ENCODE data around the gene HOXB4.

The HOXB4 gene

DNA sequence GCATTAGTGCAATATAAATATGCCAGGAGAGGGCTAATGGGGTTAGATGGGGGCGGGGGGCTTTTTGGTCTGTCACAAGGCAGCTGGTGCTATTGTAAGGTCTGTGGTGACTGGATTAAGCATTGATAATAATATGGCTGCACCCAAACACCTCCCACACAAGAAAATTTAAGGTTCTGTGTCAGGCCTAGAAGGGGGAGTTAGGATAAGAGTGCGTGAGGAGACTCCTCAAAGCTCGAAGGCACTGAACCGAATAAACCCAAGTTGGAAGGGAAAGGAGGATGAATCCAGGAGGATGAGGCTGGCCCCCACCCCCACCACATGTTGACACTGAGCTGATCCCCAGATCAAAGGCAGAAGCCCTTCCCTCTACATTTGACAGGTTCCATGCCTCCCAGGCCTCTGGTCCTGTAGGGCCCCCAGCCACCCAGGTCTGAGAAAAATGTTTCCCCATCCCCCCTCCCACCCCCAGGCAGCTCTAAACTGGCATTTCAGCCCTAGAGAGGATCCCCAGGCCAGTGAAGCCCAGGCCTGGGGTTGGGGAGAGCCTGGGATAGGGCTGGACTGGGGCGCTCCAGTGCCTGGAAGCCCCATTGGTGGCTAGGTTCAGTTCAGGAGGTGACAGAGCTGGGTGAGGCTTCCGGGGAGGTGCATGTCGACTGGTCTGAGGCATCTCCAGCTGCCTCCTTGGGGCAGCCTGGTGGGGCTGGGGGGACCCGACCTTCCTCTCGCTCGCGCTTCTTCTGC, 49.0 kb downstream of the HOXB4 start:
- no peak for DNase-seq (ENCODE audit: low read depth)

DNA sequence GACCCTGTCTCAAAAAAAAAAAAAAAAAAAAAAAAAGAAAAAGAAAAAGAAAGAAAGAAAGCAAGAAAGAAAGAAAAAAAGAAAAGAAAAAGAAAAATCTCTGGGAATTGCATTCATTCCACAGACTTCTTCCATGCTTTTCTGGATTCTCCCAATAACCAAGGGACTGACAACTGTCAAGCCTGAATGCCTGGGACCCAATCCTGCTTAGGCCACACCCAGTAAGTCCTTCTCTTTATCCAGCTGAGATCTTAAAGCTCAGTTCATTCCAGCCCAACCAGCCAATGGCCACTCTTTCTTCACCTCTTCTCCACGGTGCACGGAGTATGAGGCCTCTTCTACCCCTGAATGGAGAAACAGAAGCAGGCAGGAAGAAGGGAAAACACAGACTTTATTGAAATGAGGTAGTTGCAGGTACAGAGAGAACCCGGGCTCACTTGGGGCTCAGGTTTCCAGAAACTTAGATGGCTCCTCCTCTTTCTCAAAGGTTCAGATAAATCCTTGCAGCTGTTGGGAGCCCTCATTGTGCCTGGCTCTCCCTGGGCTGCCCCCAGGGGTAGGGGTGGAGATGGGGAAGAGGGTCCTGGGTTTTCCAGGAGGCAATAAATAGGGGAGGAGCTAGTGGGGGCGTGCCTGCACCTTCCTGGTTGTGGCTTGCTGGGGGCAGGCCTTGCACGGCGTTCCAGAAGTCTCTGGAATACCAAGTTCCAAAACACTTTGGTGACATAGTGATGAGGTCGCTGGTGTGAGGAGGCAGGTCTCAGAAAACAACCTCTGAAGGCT, 49.8 kb downstream of the HOXB4 start:
- no peak for DNase-seq (ENCODE audit: low read depth)

DNA sequence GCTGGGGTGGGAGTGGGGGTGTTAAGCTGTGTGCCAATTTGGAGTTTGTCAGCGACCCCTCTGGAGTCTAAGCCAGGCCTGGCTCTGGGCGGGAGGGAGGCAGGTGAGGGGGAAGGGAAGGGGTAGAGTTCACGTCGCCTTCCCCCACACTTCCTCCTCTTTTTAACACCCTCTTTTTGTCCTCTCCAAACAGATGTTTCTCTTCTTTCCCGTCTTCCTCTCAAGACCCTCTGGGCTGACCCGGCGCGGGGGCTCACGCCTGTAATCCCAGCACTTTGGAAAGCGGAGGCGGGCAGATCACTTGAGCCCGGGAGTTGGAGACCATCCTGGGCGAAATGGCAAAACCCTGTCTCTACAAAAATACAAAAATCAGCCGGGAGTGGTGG, 50.6 kb downstream of the HOXB4 start:
- no peak for DNase-seq (ENCODE audit: low read depth)

DNA sequence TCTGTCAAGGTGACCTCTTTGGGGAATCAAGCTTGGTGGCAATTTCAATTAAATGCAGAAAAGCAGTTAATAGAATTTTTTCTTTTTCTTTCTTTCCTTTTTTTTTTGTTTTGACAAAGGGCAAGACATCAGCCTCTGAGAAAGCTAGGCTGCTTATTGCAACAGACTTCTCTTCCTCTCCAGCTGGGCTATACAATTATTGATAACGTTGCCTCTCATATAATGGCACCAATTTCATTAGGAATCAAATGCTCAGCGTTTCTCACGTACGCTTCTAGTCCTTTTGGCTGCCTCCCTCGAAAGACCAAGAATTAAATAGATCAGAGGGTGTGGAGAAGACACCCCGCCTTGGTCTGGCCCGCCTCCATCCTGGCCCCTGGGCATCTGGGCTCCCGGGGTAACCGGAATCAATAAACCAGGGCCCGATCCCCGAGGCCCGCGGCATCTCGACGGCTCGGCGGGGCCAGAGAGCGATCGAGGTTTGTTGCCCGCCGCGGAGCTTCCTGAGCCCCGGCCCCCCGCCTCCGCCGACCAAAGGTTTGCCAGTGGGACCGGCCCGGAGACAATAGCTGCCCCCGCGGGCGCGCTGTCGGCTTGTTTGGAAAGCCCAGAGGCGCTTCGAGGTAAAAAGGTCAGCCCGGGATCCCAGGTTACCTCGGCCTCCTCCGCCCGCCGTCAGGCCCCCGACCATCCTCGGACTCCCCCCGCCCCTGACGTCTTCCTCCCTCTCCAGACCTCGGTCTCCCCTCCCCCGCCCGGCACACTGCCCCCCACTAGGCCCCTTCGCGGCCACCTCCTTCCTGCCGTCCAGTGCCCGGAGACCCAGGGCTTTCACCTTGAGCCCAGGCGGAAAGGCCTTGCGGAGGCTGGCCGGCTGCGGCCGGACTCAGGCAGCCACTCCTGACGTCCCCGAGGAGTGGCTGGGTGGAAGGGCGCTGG, 51.3 kb downstream of the HOXB4 start:
- DNase-seq (ENCODE audit: low read depth), result no peak
